ENCODE results near the gene TNFRSF1B. TPM values are rescaled to one million over a fixed set of nuclear protein-coding genes. Genes with fewer than 3 reads are reported as not detected.

TNFRSF1B gene
- total and polyA plus RNA-seq, 9 of the 15 experiments (the other 6 are each of a cell fraction or from before 2014, with no cell fraction given): 8.8 to 91.3 (median 36.0) TPM

GRCh38 chr1:12166834-12167492 lies at the start of gene TNFRSF1B (continued):
- TF ChIP-seq ZBTB7A (IDR thresholded peaks at IDR 0.05; ENCODE audit: borderline replicate concordance, control insufficient read depth, low read depth, low read length): peak; percentile 76; the same call in 1 of the 2 replicates
- TF ChIP-seq ZNF407 (IDR thresholded peaks at IDR 0.05; ENCODE audit: low read depth): no peak
- TF ChIP-seq ILK (tag; IDR thresholded peaks at IDR 0.05; ENCODE audit: borderline replicate concordance, low read depth): no peak
- peak; percentile 78 for TF ChIP-seq POLR2AphosphoS5 (IDR thresholded peaks at IDR 0.05; ENCODE audit: control insufficient read depth, insufficient read depth, low read depth, low read length)
- TF ChIP-seq ZNF311 (CRISPR knock-in tag; IDR thresholded peaks at IDR 0.05): no peak
- TF ChIP-seq MLX (CRISPR knock-in tag; conservative IDR thresholded peaks at IDR 0.05): peak in 1 of 2 experiments; percentile 82; a peak in 1 of 4 replicates
- peak; percentile 81 for TF ChIP-seq ZBTB1 (CRISPR knock-in tag; IDR thresholded peaks at IDR 0.05; ENCODE audit: borderline replicate concordance, low read depth)
- peak; percentile 82 for TF ChIP-seq ARID4B (CRISPR knock-in tag; IDR thresholded peaks at IDR 0.05)
- TF ChIP-seq ZBTB9 (CRISPR knock-in tag; IDR thresholded peaks at IDR 0.05): peak; percentile 79
- TF ChIP-seq TCF3 (CRISPR knock-in tag; IDR thresholded peaks at IDR 0.05): no peak
- TF ChIP-seq PCBP1 (IDR thresholded peaks at IDR 0.05; ENCODE audit: low read depth, low read length, poor library complexity, severe bottlenecking): peak; percentile 42
